ENCODE data around the gene VIT.

DNA sequence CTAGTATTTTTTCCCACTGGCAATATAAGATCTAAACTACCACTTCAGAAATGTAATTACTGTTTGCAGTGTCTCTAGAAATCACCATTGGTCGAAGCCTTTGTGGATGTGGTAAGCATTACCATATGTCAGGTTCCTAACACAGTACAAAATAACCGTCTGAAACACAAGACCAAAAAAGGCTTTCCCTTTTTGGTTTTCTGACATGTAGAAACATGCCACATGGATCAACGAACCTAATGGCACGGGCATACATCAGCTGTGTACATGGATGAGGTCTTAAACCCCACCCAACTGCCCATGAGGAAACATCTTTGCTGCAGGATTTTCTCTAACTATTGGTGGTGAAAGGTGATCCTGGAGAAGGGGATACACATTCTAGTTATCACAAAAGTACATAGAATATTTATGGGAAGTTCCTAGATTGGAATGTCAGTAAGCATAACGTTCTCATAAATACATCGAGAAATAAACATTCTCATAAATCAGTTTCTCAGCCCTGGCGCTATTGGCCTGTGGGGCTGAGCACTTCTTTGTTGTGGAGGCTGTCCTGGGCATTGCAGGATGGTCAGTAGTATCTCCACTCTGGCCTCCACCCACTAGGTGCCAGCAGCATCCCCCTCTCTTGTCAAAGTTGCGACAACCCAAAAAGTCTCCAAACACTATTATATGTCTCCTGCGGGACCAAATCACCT, 9.0 kb downstream of the VIT start:
- TF ChIP-seq CTCF (conservative IDR thresholded peaks at IDR 0.05 in 1 of 2, IDR thresholded peaks at IDR 0.05 in 1 of 2; ENCODE audit: extremely low read depth in 1 of 2, insufficient read depth in 1 of 2, low read depth in 1 of 2, low read length in 2 of 2) (no peak), EZH2 (IDR thresholded peaks at IDR 0.05; ENCODE audit: borderline replicate concordance, low read length) (no peak)
